Heart left ventricle (tissue), 16 donors: ENCODE results near the gene XXYLT1. TPM values are rescaled to one million over a fixed set of nuclear protein-coding genes. Genes with fewer than 3 reads are reported as not detected.
"Not testable (repeated sequence)": the region's sequence is repeated elsewhere in the genome, so short reads cannot be mapped to it uniquely, and the experiment has no call there.

Experiments
- ATAC-seq, 4 donors: fragments of 200-7000 bp; cut with Tn5 transposase; one replicate each; pipeline ENCODE4 v1.9.1; 2020 to 2022; ENCODE audit warnings: moderate library complexity in 4 of 4, mild to moderate bottlenecking in 3 of 4, moderate number of reproducible peaks in 1 of 4
- DNase-seq, 5 donors: peaks; one replicate each; pipeline ENCODE4 v3.0.0-alpha.2; 2020
- H3K27ac ChIP-seq, 12 donors: fragments of 200-600 bp; sonication (generic) in 4 of 12; one replicate each; pipeline versions ENCODE4 v1.5.0 to v1.8.0; 2016 to 2022; ENCODE audit warnings: mild to moderate bottlenecking in 2 of 12
- H3K27me3 ChIP-seq, 9 donors: fragments of 200-600 bp; sonication (generic) in 2 of 9; one replicate each; pipeline versions ENCODE4 v1.5.1 to v1.8.0; 2016 to 2022; ENCODE audit warnings: mild to moderate bottlenecking in 3 of 9
- H3K36me3 ChIP-seq, 9 donors: fragments of 200-600 bp; sonication (generic) in 2 of 9; one replicate each; pipeline versions ENCODE4 v1.5.0 to v1.8.0; 2018 to 2022; ENCODE audit warnings: mild to moderate bottlenecking in 2 of 9
- H3K4me1 ChIP-seq, 12 donors: fragments of 200-600 bp; sonication (generic) in 4 of 12; one replicate each; pipeline versions ENCODE4 v1.5.0 to v1.8.0; 2016 to 2022; ENCODE audit warnings: mild to moderate bottlenecking in 3 of 12
- H3K4me3 ChIP-seq, 12 donors: fragments of 200-600 bp; sonication (generic) in 4 of 12; one replicate each; pipeline versions ENCODE4 v1.5.0 to v1.8.0; 2017 to 2022; ENCODE audit warnings: mild to moderate bottlenecking in 9 of 12, moderate library complexity in 4 of 12
- H3K9me3 ChIP-seq, 12 donors: fragments of 200-600 bp; sonication (generic) in 4 of 12; one replicate each; pipeline versions ENCODE4 v1.5.0 to v1.8.0; 2016 to 2022; ENCODE audit warnings: mild to moderate bottlenecking in 1 of 12
- POLR2A ChIP-seq, 2 donors: fragments of 450-650 bp; IDR thresholded peaks; one replicate each; pipeline ENCODE4 v1.6.1; 2017; ENCODE audit warnings: antibody characterized with exemption in 2 of 2, mild to moderate bottlenecking in 2 of 2, moderate library complexity in 2 of 2
- WGBS, 4 donors: extraction: QIAGEN DNeasy Blood & Tissue Kit in 2 of 4; methylation state at CpG; one replicate each; pipeline versions ENCODE4 v1.1.5 to v1.1.7; 2013 to 2018; 5-methylcytosine and 5-hydroxymethylcytosine counted together
- intact Hi-C, 10 donors: fragments of 100-400 bp; cut with DNase I; formaldehyde crosslinking; loops; one replicate each; pipeline versions ENCODE4 v1.11.1 to v1.14.2; 2022
- polyA plus RNA-seq, 2 donors: library from polyadenylated mRNA; stranded (reverse); fragments of 200-250 nt; gene quantifications; one replicate each; pipeline ENCODE4 v1.2.3, GENCODE V29; 2013
- total RNA-seq, 9 donors: library from RNA; depleted of rRNA in 2 of 9; stranded (reverse); fragments of >200 nt in 2 of 9; fragmentation: NEBNext Ultra II Directional in 3 of 9; extraction: Animal tissue kit (Norgen Biotek cat#: 25700) in 3 of 9; gene quantifications; one replicate each; pipeline versions ENCODE4 v1.1.0 to v1.2.4, GENCODE V29; 2016 to 2023
- TF ChIP-seq, protein P1 (sequence below), 12 donors: fragments of 200-600 bp; sonication (generic) in 4 of 12; IDR thresholded peaks; one replicate each; pipeline versions ENCODE4 v1.5.0 to v1.8.0; 2018 to 2022; ENCODE audit warnings: antibody characterized with exemption in 12 of 12, mild to moderate bottlenecking in 5 of 12
- donor health status: ischemic (EF 13 %, LVEDD 7.1; RV severe dilation, severe dysfunction).
- donor health status: healthy with polysubstance abuse.
- donor health status: DM: no; HTN: yes; CAD: no.
- donor health status: DM: no; HTN: no; CAD: no.
- donor health status: ischemic (EF 25% LVEDD 6.9; RV normal size, moderate dysfunction).
- donor health status: ischemic (EF 25% LVEDD 5.7; RV mildly dilated, moderate dysfunction).
- donor health status: healthy.
- donor health status: DM: yes; HTN: yes; CAD: no.
- donor health status: ischemic (EF 35%, LVEDD 5.7; RV mildly dilated, moderate dysfunction).
- donor health status: nonischemic (EF 11% LVEDD 7.7; RV severe dilation, severe dysfunction).
- donor health status: DM: yes; HTN: yes; CAD: no.
- donor health status: PGD.
- donor health status: ischemic (EF 29% LVEDD 5.4; RV normal size, mild dysfunction).
- donor health status: nonischemic (EF 23%, LVEDD 6.1; RV moderate dilation, normal function).

The XXYLT1 gene
- total and polyA plus RNA-seq, 11 donors = 1.9 to 8.6 (median 4.8) TPM

DNA sequence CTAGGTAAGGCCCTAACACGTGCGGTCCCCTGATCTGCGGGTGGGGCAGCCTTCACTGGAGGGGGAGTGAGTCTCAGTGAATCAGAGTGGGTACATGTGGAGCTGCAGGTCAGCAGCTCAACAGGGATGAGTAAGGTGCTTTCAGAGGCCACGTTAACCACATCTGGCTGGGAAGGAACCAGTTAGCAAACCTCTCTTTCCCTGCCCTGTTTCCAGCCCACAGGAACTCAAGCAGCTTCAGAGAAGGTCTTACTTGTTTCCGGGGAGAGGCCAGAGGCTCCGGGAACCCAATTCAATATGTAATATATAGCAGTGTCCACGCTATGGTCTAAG lies 175.3 kb downstream of the XXYLT1 start:
- no peaks in the 10 kb centered on the region for H3K36me3 ChIP-seq
- peaks cover 0 to 28% (median 12%) of the 10 kb centered on the region in 12 donors for H3K4me1 ChIP-seq
- ATAC-seq = no peak
- TF ChIP-seq, protein P1, sequence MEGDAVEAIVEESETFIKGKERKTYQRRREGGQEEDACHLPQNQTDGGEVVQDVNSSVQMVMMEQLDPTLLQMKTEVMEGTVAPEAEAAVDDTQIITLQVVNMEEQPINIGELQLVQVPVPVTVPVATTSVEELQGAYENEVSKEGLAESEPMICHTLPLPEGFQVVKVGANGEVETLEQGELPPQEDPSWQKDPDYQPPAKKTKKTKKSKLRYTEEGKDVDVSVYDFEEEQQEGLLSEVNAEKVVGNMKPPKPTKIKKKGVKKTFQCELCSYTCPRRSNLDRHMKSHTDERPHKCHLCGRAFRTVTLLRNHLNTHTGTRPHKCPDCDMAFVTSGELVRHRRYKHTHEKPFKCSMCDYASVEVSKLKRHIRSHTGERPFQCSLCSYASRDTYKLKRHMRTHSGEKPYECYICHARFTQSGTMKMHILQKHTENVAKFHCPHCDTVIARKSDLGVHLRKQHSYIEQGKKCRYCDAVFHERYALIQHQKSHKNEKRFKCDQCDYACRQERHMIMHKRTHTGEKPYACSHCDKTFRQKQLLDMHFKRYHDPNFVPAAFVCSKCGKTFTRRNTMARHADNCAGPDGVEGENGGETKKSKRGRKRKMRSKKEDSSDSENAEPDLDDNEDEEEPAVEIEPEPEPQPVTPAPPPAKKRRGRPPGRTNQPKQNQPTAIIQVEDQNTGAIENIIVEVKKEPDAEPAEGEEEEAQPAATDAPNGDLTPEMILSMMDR (IDR thresholded peaks at IDR 0.05) = no peak
- no peak for TF ChIP-seq POLR2A (IDR thresholded peaks at IDR 0.05)
- WGBS, 4 donors = 91 to 96% (median 95%) methylated on average over 7 of the region's 7 CpGs
- no peak for DNase-seq
- H3K27me3 ChIP-seq = no peaks in the 10 kb centered on the region
- intact Hi-C loops = loop anchor here in 1 of 10 donors (5.0 kb wide), 1 partner anchor 33 kb away; no protein-coding TSS in a partner anchor
- H3K9me3 ChIP-seq = no peaks in the 10 kb centered on the region
- no peak overlapping the region for H3K27ac ChIP-seq
- no peak overlapping the region for H3K4me3 ChIP-seq

DNA sequence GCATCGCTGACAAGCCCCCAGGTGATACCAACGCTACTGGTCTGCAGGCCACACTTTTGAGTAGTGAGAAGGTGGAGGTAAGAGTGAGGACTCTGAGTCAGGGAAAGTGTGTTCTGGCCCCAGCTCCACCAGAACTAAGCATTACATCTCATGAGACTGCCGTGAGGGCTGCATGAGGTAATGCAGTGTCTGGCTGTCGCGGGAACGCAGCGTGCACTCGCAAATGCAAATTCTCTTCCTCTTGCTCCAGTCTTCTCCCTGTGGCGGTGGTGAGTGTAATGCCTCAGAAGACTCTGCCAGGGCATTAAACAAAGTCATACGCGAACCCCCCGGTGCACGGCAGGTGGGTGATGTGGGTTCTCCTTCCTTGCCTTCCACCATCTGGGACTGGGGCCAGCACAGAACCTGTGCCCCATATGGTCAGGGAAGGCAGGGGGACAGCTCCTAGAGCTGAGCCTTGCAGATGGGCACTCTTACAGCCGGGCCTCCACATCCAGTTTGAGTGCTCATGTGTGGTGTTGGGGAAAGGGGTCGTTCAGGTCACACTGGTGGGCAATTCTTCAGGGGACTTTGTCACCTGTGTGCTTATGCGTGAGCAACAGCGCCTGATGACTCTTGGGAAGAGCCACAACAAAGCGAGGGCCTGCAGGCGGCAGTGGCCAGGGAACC lies 175.8 kb downstream of the XXYLT1 start:
- H3K4me1 ChIP-seq = peaks cover 0 to 23% (median 10%) of the 10 kb centered on the region in 12 donors
- no peak for ATAC-seq
- no peaks in the 10 kb centered on the region for H3K36me3 ChIP-seq
- intact Hi-C loops = loop anchor here in 1 of 10 donors (5.0 kb wide), 1 partner anchor 33 kb away; no protein-coding TSS in a partner anchor
- 88 to 95% (median 90%) methylated on average over 18 to 19 of the region's 19 CpGs for WGBS, 4 donors
- TF ChIP-seq, protein P1 (IDR thresholded peaks at IDR 0.05) = no peak
- no peak for TF ChIP-seq POLR2A (IDR thresholded peaks at IDR 0.05)
- no peaks in the 10 kb centered on the region for H3K9me3 ChIP-seq
- DNase-seq = peak in 1 of 5 donors; percentile 31
- no peak overlapping the region for H3K27ac ChIP-seq
- no peak overlapping the region for H3K4me3 ChIP-seq
- no peaks in the 10 kb centered on the region for H3K27me3 ChIP-seq

DNA sequence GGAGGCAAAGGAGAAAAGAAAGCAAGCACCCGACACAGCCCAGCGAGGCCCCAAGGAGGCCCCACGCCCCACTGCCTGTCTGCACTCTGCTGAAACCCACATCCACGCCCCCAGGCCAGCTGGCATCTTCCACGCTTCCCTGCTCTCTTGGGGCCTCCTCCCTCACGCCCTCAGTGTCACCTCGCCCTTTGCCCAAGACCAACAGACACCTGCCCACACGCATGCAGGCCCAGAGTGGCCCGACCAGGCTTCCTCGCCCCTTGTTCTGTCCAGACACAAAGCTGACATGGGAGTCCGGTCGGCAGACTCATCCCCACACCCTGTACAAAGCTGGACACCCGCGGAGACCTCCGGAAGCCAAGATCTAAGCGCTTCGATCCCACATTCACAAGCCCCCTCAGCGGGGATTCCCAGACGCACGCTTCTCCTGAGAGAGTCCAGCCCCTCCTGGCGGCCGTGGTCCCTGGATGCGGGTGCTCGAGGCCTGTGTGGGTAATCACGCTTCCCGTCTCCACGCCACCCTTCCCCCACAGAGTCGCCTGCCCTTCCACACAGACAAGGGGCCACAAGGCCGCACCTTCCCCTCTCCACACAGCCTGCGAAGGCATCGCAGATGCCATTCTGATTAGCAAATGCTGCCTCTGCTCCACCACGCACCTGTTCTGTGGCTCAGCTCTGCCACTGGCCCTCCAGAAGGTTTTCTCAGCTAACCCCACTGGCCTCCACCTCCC lies 176.6 kb downstream of the XXYLT1 start:
- H3K4me1 ChIP-seq = peaks cover 0 to 21% (median 8%) of the 10 kb centered on the region in 12 donors
- no peaks in the 10 kb centered on the region for H3K9me3 ChIP-seq
- no peaks in the 10 kb centered on the region for H3K27me3 ChIP-seq
- no peak for TF ChIP-seq POLR2A (IDR thresholded peaks at IDR 0.05)
- TF ChIP-seq, protein P1 (IDR thresholded peaks at IDR 0.05) = no peak
- no peaks in the 10 kb centered on the region for H3K36me3 ChIP-seq
- no peak overlapping the region for H3K4me3 ChIP-seq
- intact Hi-C loops = no loop called here
- WGBS, 4 donors = 84 to 94% (median 93%) methylated on average over 32 of the region's 32 CpGs
- peak in 1 of 5 donors; percentile 18 for DNase-seq
- ATAC-seq = no peak
- no peak overlapping the region for H3K27ac ChIP-seq

DNA sequence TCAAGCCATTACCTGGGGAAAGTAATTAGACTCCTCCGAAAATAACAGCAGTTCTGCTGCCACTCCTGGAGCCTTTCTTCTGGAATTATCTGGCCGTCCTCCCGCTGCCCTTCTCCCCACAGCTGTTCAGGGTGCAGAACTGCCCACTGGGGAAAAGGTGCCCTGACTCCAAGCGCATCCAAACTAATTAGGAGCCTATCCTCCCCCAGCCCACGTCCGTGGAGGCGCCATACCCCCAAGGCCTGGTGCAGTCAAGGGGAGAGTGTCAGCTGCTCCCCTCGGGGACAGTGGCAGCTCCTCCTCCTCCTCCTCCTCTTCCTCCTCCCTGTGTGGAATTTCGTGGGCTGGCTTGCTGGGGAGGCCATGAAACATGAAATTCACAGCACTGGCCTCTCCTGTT lies 177.2 kb downstream of the XXYLT1 start:
- H3K27ac ChIP-seq = no peak overlapping the region
- H3K4me1 ChIP-seq = peaks cover 0 to 19% (median 8%) of the 10 kb centered on the region in 12 donors
- intact Hi-C loops = no loop called here
- DNase-seq (peak in 1 of 5 donors; percentile 6), ATAC-seq (no peak)
- 67 to 88% (median 80%) methylated on average over 8 to 9 of the region's 9 CpGs for WGBS, 4 donors
- TF ChIP-seq, protein P1 (IDR thresholded peaks at IDR 0.05) = no peak
- TF ChIP-seq POLR2A (IDR thresholded peaks at IDR 0.05) = no peak
- no peaks in the 10 kb centered on the region for H3K27me3 ChIP-seq
- H3K9me3 ChIP-seq = no peaks in the 10 kb centered on the region
- H3K4me3 ChIP-seq = no peak overlapping the region
- H3K36me3 ChIP-seq = no peaks in the 10 kb centered on the region

DNA sequence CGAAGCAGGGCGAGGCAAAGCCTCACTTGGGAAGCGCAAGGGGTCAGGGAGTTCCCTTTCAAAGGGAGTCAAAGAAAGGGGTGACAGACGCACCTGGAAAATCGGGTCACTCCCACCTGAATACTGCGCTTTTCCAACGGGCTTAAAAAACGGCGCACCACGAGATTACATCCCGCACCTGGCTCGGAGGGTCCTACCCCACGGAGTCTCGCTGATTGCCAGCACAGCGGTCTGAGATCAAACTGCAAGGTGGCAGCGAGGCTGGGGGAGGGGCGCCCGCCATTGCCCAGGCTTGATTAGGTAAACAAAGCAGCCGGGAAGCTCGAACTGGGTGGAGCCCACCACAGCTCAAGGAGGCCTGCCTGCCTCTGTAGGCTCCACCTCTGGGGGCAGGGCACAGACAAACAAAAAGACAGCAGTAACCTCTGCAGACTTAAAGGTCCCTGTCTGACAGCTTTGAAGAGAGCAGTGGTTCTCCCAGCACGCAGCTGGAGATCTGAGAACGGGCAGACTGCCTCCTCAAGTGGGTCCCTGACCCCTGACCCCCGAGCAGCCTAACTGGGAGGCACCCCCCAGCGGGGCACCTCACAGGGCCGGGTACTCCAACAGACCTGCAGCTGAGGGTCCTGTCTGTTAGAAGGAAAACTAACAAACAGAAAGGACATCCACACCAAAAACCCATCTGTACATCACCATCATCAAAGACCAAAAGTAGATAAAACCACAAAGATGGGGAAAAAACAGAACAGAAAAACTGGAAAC lies 182.9 kb downstream of the XXYLT1 start:
- Histone ChIP-seq H3K27ac (peak overlapping the region in 1 of 12 donors; percentile 47), H3K4me3 (peak overlapping the region in 8 of 12 donors; percentile 16 to 44 (median 28))
- H3K36me3 ChIP-seq, H3K9me3 ChIP-seq, ATAC-seq, H3K27me3 ChIP-seq, H3K4me1 ChIP-seq, intact Hi-C loops: not testable (repeated sequence)
- WGBS, 4 donors = 20 to 67% (median 43%) methylated on average over 15 to 23 of the region's 25 CpGs
- DNase-seq = peak in 2 of 5 donors; percentile 7 to 8
